ENCODE results near the gene TBCD.

DNA sequence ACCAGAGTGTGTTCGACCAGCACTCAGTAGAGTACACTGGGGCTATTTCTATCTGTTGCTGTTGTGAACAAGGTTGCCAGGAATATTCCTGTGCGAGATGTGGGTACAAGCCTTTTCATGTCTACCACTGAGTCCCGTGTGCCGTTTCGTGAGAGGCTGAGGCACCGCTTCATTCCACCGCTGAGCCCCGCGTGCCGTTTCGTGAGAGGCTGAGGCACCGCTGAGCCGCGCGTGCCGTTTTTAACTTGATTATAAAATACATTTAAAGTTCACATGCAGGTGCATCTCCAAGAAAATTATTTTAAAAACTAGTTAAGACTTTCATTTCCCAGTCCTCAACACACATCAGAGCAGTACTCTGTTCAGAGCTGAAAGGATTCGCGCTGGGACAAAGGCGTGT, 166.6 kb downstream of the TBCD start:
- TF ChIP-seq, protein P1, sequence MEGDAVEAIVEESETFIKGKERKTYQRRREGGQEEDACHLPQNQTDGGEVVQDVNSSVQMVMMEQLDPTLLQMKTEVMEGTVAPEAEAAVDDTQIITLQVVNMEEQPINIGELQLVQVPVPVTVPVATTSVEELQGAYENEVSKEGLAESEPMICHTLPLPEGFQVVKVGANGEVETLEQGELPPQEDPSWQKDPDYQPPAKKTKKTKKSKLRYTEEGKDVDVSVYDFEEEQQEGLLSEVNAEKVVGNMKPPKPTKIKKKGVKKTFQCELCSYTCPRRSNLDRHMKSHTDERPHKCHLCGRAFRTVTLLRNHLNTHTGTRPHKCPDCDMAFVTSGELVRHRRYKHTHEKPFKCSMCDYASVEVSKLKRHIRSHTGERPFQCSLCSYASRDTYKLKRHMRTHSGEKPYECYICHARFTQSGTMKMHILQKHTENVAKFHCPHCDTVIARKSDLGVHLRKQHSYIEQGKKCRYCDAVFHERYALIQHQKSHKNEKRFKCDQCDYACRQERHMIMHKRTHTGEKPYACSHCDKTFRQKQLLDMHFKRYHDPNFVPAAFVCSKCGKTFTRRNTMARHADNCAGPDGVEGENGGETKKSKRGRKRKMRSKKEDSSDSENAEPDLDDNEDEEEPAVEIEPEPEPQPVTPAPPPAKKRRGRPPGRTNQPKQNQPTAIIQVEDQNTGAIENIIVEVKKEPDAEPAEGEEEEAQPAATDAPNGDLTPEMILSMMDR (IDR thresholded peaks at IDR 0.05; ENCODE audit: insufficient read depth, low read length, poor library complexity, severe bottlenecking) = no peak
- no peak for TF ChIP-seq EZH2phosphoT487 (conservative IDR thresholded peaks at IDR 0.05; ENCODE audit: low read length)
